ENCODE data around the gene ZNF764. TPM values are rescaled to one million over a fixed set of nuclear protein-coding genes. Genes with fewer than 3 reads are reported as not detected.

ZNF764 gene
- total RNA-seq, result 6.9 TPM in 2 replicates

GRCh38 chr16:30557957-30558788 is at the start of gene ZNF764:
Gene ZNF764 (minus strand): TSS chr16:30558374. CDS start chr16:30558182, 192 bp downstream.

GRCh38 chr16:30585400-30586191 is 27.4 kb upstream of the ZNF764 start, which contains the start of gene ZNF785:
Gene ZNF785 (minus strand): TSS chr16:30585697. CDS start chr16:30585611, 86 bp downstream.

GRCh38 chr16:30571445-30572322 is 13.5 kb upstream of the ZNF764 start, which contains the start of gene ZNF688:
Gene ZNF688 (minus strand): TSS chr16:30571714. CDS start chr16:30571629, 85 bp downstream.

GRCh38 chr16:30534368-30535105 is 23.6 kb downstream of the ZNF764 start, which contains the start of gene ZNF747:
Gene ZNF747 (minus strand): TSS chr16:30534858. CDS start chr16:30534679, 179 bp downstream.

GRCh38 chr16:30526137-30526822 is 31.9 kb downstream of the ZNF764 start, which contains the start of gene ZNF768:
Gene ZNF768 (minus strand): TSS chr16:30526566. CDS start chr16:30526413, 153 bp downstream.

Other genes starting within 250 kb of the ZNF764 start
- 66.4 and 71.7 TPM in 2 replicates for gene CD2BP2, start 203.1 kb downstream of the ZNF764 start, total RNA-seq
- 46.5 and 51.0 TPM in 2 replicates for gene TBC1D10B, start 187.9 kb downstream of the ZNF764 start, total RNA-seq
- gene MYL11, start 183.6 kb downstream of the ZNF764 start, total RNA-seq, result not detected in 2 replicates
- not detected in 2 replicates for gene SEPTIN1, start 175.8 kb downstream of the ZNF764 start, total RNA-seq
- 4.4 and 4.8 TPM in 2 replicates for gene ZNF48, start 163.0 kb downstream of the ZNF764 start, total RNA-seq
- gene ZNF771, start 150.8 kb downstream of the ZNF764 start, total RNA-seq, result 5.3 and 6.7 TPM in 2 replicates
- gene DCTPP1, start 128.3 kb downstream of the ZNF764 start, total RNA-seq, result 70.2 and 71.6 TPM in 2 replicates
- 28.8 and 31.7 TPM in 2 replicates for gene SEPHS2, start 112.5 kb downstream of the ZNF764 start, total RNA-seq
- gene ITGAL, start 85.6 kb downstream of the ZNF764 start, total RNA-seq, result under 0.01 and 0.05 TPM in 2 replicates
- 23.7 and 25.4 TPM in 2 replicates for gene ZNF768, start 31.8 kb downstream of the ZNF764 start, total RNA-seq
- gene ZNF747, start 23.5 kb downstream of the ZNF764 start, total RNA-seq, result 5.1 and 5.8 TPM in 2 replicates
- 10.2 and 12.1 TPM in 2 replicates for gene ZNF688, start 13.3 kb upstream of the ZNF764 start, total RNA-seq
- gene ZNF785, start 27.3 kb upstream of the ZNF764 start, total RNA-seq, result 4.8 and 5.2 TPM in 2 replicates
- gene ZNF689, start 52.0 kb upstream of the ZNF764 start, total RNA-seq, result 5.4 and 6.0 TPM in 2 replicates
- 13.5 and 16.5 TPM in 2 replicates for gene PRR14, start 92.6 kb upstream of the ZNF764 start, total RNA-seq
- 20.6 and 24.6 TPM in 2 replicates for gene FBRS, start 100.1 kb upstream of the ZNF764 start, total RNA-seq
- 16.7 and 23.7 TPM in 2 replicates for gene SRCAP, start 140.8 kb upstream of the ZNF764 start, total RNA-seq
- gene PHKG2, start 190.1 kb upstream of the ZNF764 start, total RNA-seq, result 20.7 and 28.4 TPM in 2 replicates
- 1.3 and 1.4 TPM in 2 replicates for gene CFAP119, start 203.7 kb upstream of the ZNF764 start, total RNA-seq
- 68.8 and 74.6 TPM in 2 replicates for gene RNF40, start 203.9 kb upstream of the ZNF764 start, total RNA-seq
- 6.7 TPM in 2 replicates for gene ZNF629, start 228.8 kb upstream of the ZNF764 start, total RNA-seq